Upper lobe of left lung (tissue), 4 donors: ENCODE results near the gene PBX4.

Experiments
- CTCF ChIP-seq, 6 experiments: fragments of 450-650 bp in 4 of 6; fragments of 200-600 bp in 2 of 6; sonication (generic) in 2 of 6; IDR thresholded peaks; one replicate each; pipeline ENCODE4 v1.5.1; 2016 to 2019; ENCODE audit warnings: antibody characterized with exemption in 6 of 6
- EP300 ChIP-seq, 4 donors: sonication (generic); formaldehyde crosslinking; IDR thresholded peaks; one replicate each; pipeline ENCODE4 v1.5.1; 2017; ENCODE audit warnings: antibody characterized with exemption in 4 of 4, control low read depth in 2 of 4
- POLR2A ChIP-seq, 4 donors: fragments of 450-650 bp; IDR thresholded peaks; one replicate each; pipeline ENCODE4 v1.5.1; 2016 to 2017; ENCODE audit warnings: antibody characterized with exemption in 4 of 4, mild to moderate bottlenecking in 2 of 4

- TF ChIP-seq POLR2A (IDR thresholded peaks at IDR 0.05) (no peak), EP300 (IDR thresholded peaks at IDR 0.05) (no peak), CTCF (IDR thresholded peaks at IDR 0.05) (no peak)
These were observed 90.5 kb downstream of the PBX4 start for GRCh38 chr19:19527674-19528625.
